Measurements from ENCODE around the gene BAIAP3.

Gene BAIAP3

DNA sequence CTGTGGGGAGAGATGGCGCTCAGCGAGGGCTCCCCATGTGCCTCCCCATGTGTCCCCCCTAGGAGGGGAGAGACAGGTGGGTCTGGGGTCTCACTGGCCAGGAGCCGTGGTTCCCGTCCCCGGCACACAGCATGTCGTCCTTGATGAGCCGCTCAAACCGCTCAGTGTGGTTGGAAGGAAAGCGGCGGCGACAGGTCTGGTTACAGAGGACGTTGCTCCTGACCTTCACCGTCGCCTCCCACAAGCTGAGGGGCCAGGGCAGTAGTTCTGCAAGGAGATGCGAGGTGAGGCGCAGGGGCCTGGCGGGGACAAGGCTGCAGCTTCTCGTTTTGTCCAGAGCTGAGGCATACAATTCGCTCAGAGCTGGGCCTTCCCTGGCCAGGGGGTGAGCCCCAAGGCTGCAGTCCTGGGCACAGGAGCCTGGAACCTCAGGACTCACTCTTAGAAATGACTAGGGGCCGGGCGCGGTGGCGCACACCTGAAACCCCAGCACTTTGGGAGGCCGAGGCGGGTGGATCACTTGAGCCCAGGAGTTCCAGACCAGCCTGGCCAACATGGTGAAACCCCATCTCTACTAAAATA is 46.8 kb upstream of the BAIAP3 start:
- DNase-seq (ENCODE audit: low read depth in 1 of 2, low spot score in 1 of 2): no peak
- H3K4me3 ChIP-seq (replicated peaks; ENCODE audit: insufficient read depth, low read length): no peak overlapping the region
- TF ChIP-seq POLR2AphosphoS5 (IDR thresholded peaks at IDR 0.05; ENCODE audit: low read depth): no peak
- no peak overlapping the region for H3K27ac ChIP-seq (replicated peaks)
- H3K27me3 ChIP-seq (ENCODE audit: insufficient read depth, poor library complexity, severe bottlenecking): peaks cover 42% of the 10 kb centered on the region

- Histone ChIP-seq H3K27me3 (ENCODE audit: insufficient read depth, poor library complexity, severe bottlenecking) (peaks cover 43% of the 10 kb centered on the region), H3K27ac (replicated peaks) (no peak overlapping the region), H3K4me3 (replicated peaks; ENCODE audit: insufficient read depth, low read length) (no peak overlapping the region)
- DNase-seq (ENCODE audit: low read depth in 1 of 2, low spot score in 1 of 2): no peak
- TF ChIP-seq, protein P1, sequence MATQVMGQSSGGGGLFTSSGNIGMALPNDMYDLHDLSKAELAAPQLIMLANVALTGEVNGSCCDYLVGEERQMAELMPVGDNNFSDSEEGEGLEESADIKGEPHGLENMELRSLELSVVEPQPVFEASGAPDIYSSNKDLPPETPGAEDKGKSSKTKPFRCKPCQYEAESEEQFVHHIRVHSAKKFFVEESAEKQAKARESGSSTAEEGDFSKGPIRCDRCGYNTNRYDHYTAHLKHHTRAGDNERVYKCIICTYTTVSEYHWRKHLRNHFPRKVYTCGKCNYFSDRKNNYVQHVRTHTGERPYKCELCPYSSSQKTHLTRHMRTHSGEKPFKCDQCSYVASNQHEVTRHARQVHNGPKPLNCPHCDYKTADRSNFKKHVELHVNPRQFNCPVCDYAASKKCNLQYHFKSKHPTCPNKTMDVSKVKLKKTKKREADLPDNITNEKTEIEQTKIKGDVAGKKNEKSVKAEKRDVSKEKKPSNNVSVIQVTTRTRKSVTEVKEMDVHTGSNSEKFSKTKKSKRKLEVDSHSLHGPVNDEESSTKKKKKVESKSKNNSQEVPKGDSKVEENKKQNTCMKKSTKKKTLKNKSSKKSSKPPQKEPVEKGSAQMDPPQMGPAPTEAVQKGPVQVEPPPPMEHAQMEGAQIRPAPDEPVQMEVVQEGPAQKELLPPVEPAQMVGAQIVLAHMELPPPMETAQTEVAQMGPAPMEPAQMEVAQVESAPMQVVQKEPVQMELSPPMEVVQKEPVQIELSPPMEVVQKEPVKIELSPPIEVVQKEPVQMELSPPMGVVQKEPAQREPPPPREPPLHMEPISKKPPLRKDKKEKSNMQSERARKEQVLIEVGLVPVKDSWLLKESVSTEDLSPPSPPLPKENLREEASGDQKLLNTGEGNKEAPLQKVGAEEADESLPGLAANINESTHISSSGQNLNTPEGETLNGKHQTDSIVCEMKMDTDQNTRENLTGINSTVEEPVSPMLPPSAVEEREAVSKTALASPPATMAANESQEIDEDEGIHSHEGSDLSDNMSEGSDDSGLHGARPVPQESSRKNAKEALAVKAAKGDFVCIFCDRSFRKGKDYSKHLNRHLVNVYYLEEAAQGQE (IDR thresholded peaks at IDR 0.05; ENCODE audit: insufficient replicate concordance, low read depth): no peak
- TF ChIP-seq GABPA (IDR thresholded peaks at IDR 0.05; ENCODE audit: low read depth) (no peak), SPI1 (IDR thresholded peaks at IDR 0.05; ENCODE audit: borderline replicate concordance, low read depth) (no peak), CTCF (IDR thresholded peaks at IDR 0.05; ENCODE audit: insufficient read depth, low read length) (no peak), POLR2AphosphoS5 (IDR thresholded peaks at IDR 0.05; ENCODE audit: low read depth) (no peak)
Observed at GRCh38 chr16:1287982-1288670, 45.3 kb upstream of the BAIAP3 start.

GRCh38 chr16:1288813-1289476 is 44.5 kb upstream of the BAIAP3 start:
- H3K27me3 ChIP-seq (ENCODE audit: insufficient read depth, poor library complexity, severe bottlenecking): peaks cover 38% of the 10 kb centered on the region
- no peak for DNase-seq (ENCODE audit: low read depth in 1 of 2, low spot score in 1 of 2)
- H3K27ac ChIP-seq (replicated peaks): no peak overlapping the region

More at GRCh38 chr16:1288813-1289476, 44.5 kb upstream of the BAIAP3 start:
- H3K4me3 ChIP-seq (replicated peaks; ENCODE audit: insufficient read depth, low read length): no peak overlapping the region
- no peak for TF ChIP-seq POLR2AphosphoS5 (IDR thresholded peaks at IDR 0.05; ENCODE audit: low read depth)
- TF ChIP-seq GABPA (IDR thresholded peaks at IDR 0.05; ENCODE audit: low read depth): no peak
- TF ChIP-seq SPI1 (IDR thresholded peaks at IDR 0.05; ENCODE audit: borderline replicate concordance, low read depth): no peak
- TF ChIP-seq CTCF (IDR thresholded peaks at IDR 0.05; ENCODE audit: insufficient read depth, low read length): no peak
- TF ChIP-seq, protein P1 (IDR thresholded peaks at IDR 0.05; ENCODE audit: insufficient replicate concordance, low read depth): no peak

Data from HL-60 (cell line).